DMS 273 (cell line): ENCODE results near the gene HAUS3.
A peak's percentile ranks its signal among the peaks of the same experiment; 100 is the strongest.
"Not testable (repeated sequence)": the region's sequence is repeated elsewhere in the genome, so short reads cannot be mapped to it uniquely, and the experiment has no call there.

Experiments used
- DNase-seq: peaks from one replicate; lab custom pipeline; 2025; ENCODE audit not compliant: unreplicated experiment; lab: John Stamatoyannopoulos, UW

HAUS3 gene

DNA sequence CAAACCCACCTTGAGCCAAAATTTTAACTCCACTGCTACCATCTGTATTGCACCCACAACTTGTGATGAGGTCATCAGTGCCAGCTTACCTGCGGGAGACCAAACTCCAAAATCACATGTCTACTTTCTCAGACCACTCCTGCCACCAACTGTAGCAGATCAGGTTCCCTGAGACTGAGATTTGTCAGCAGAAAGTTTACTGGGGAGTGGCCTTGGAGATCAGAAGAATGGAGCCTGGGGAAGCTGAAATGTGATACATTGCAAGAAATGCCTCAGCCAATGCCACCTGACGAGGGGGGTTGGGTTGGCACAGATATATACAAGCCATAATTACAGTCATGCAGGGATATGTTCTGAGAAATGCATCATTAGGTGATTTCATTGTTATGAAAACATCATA, 19.1 kb downstream of the HAUS3 start:
- no peak for DNase-seq

DNA sequence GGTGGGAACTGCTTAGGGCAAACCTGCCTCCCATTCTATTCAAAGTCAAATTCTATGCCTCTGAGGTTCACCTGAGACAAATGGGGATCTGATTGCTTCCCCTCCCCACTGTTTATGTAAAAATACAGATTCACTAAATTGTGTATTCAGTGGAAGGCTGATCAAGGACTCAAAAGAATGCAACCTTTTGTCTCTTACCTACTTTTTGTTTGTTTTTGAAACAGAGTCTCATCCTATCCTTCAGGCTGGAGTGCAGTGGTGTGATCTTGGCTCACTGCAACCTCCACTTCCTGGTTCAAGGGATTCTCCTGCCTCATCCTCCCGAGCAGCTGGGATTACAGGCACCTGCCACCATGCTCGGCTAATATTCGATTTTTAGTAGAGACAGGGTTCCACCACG, 20.5 kb downstream of the HAUS3 start:
- not testable (repeated sequence) for DNase-seq

DNA sequence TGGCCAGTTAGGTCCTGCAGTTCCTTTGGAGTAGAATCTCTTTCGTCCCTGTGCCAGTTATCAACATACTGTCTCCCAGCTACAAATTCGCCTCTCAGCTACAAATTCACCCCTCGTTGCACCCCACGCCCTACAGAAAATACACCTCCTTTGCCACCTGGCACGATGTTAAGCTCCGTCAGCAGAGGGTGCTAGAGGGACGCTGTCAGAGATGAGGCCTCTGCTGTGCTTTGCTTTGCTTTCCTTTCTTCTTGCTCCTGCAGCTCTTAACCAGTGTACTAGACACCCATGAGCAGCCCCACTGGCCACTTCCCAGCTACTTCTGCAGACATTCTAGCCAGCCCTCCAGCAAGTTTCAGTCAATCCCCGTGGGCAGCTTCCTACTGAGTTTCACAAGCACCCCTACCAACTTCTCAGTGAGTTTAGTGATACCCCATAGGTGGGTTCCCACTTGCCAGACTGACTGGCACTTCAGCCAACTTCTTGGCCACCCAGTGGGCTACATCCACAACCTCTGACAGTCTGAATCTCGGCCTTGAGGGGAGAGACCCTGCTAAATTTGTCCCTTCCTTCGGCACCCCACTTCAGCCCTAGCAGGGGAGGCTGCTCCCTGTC, 21.8 kb downstream of the HAUS3 start:
- DNase-seq: peak; percentile 81

DNA sequence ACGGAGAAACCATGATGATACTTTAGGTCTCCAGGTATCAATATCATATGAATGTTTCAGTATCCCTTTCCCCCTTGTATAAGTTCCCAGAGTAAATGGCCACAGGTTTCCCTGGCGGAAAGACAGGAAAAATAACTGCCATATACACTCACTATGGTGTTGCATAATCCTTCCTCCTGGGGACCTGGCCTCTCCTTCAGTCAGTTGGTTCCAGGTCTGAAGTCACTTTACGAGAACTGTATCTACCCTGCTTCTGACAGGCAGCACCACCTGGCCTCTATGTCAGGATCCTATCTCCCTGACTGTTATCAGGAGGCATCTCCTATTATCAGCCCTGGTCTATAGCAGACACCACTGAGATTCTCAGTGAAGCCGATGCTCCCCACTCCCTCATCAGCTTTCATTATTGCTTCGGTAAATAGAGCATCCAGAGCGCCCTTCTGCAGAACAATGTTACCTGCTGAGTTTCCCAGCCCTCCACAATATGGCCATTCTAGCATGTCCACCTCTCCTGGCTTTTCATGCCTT, 22.6 kb downstream of the HAUS3 start:
- no peak for DNase-seq

DNA sequence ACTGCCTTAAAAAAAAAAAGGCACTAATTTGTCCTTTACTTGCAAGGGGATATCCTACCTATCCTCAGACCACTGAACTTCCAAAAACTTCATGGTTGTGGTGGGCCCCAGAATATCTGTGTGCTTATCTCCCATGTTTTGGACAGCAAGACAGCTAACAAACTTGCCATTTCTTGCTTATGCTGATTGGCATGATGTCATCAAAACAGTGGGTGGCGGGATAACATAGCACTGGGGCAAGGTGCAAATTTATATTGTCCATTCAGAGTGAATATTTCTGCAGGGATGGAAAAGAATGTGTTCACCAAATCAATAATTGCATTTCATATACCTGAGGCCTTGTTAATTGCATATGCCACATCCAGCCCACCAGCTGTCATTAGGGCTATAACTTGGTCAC, 23.5 kb downstream of the HAUS3 start:
- no peak for DNase-seq

DNA sequence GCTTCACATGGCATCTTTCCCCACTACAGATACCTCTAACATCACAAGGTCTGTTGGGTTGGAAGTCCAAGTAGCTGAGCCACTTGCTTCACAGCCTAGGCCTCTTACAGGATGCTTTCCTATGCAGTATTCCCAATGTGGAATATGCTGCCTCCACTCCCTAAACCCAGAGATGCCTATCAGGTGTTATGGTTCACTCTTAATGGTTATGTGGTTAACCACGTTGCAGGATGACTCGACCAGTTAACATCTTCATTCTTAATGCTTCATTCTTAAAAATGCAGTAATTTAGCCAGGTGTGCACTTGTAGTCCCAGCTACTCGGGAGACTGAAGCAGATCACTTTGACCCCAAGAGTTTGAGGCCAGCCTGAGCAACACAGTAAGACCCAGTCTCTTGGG, 24.2 kb downstream of the HAUS3 start:
- no peak for DNase-seq

DNA sequence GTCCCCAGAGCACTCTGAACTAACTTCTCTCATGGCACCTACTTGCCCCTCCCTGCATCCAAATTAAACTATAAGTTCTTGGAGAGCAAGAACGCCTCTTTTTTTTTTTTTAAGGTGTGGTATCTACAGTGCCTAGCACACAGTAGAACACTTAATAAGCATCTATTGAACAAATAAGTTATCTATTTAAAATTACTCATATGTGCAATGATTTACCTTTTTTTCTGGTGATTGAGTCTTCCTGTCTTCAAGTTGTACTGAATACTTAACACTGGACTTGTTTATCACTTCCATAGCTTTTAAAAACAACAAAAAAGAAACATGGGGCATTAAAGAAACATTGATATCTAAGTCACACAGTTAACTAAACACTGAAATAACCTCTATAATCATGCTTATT, 29.1 kb downstream of the HAUS3 start:
- no peak for DNase-seq

DNA sequence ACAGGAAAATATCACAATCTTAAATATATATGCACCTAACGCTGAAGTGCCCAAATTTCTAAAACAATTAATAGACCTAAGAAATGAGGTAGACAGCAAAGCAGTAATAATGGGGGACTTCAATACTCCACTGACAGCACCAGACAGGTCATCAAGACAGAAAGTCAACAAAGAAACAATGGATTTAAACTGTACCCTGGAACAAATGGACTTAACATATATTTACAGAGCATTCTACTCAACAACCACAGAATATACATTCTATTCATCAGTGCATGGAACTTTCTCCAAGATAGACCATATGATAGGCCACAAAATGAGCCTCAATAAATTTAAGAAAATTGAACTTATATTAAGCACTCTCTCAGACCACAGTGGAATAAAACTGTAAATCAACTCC, 39.1 kb downstream of the HAUS3 start:
- not testable (repeated sequence) for DNase-seq

DNA sequence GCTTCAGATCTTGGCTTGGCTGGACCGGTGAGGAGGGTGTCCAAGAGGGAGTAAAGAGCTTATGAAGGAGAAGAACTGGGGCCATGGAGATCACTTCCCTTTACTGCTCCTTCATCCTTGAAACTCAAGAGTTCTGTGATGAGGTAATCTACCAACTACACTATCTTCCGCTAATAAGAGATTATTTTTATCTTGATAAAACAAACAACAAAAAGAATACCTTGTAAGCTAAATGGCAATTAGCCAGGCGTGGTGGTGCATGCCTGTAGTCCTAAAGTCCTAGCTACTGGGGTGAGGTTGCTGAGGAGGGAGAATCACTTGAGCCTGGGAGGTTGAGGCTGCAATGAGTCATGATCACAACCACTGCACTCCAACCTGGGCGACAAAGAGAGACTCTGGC, 47.4 kb downstream of the HAUS3 start:
- DNase-seq: no peak

DNA sequence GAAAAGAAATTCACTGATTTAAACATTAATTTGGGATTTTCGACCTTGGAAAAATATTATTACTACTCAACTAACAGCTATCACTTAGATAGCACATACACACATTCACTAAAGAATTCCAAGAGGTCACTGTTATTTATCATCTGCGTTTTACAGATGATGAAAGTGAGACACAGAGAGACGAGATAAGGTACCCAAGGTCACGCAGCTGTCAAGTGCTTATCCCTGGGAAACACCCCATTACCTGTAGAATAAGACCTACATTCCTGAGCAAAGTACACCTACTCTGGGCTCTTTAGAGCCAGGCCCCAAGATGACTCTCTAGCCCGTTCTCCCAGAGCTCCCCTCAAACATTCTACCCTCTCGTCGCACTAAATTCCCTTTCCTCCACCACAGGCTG, 48.6 kb downstream of the HAUS3 start:
- DNase-seq: no peak

DNA sequence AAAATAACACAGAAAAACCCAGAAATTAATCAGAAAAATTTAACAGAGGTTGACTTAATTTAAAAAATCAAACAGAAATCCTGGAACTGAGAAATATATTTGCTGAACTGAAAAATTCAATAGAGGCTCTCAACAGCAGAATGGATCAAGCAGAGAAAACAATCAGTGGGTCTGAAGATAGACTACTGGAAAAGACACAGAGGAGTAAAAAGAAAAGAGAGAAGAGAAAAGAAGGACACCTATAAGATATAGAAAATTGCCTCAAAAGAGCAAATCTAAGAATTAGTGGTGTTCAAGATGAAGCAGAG, 55.1 kb downstream of the HAUS3 start:
- DNase-seq: no peak

DNA sequence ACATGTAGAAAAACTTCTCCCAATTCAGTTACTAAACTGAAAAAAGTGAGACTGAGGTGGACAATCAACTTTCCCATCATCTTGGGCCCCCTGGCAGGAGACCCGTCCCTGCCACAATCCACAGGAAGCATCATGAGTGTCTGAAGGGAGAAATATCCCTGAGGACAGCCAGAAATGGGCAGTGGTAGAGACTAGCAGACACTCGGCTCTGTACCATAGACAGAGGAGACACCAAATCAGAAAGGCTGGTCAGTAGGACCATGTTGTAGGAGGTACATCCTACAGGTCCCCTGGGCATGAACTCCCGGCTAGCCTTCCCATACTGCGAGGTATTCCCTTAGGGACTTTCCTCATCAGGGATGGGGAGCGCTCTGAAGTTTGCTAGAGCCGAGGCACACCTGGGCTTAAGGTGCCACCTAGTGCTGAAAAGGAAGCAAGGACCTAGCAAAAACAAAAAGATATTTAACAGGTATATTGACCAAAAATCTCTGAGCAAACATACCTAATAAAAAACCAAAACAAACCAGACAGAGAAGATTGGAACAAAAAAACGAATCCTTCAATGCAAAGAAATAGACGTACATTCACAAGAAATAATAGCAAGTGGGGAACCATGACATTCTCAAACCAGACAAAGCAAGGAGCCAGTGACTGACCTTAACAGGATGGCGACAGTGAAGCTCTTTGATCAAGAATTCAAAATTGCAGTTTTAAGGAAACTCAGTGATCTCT, 55.6 kb downstream of the HAUS3 start:
- peak; percentile 44 for DNase-seq

DNA sequence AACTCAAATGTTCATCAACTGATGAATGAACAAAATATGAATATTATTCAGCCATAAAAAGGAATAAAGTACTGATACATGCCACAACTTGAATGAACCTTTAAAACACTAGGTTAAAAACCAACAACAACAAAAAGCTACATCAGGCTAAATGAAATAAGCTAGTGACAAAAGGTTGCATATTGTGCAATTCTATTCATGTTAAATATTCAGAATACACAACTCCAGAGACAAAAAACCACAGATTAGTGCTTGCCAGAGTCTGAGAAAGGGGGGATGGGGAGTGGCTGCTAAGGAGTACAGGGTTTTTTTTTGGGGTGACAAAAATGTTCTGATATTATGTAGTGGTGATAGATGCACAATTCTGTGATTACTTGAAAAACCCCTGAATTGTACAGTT, 58.5 kb downstream of the HAUS3 start:
- DNase-seq: no peak

DNA sequence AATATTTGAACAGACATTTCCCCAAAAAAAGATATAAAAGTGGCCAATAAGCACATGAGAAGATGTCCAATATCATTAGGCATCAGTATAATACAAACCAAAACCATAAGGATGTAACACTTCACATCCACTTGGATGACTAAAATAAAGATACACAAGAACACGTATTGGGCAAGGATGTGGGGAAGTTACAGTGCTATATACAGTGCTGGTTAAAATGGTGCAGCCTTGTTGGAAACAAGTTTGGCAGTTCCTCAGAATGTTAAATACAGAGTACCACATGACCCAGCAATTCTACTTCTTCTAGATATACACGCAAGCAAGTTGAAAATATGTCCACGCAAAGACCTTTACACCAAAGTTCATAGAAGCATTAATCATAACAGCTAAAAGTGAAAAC, 58.9 kb downstream of the HAUS3 start:
- DNase-seq: no peak

DNA sequence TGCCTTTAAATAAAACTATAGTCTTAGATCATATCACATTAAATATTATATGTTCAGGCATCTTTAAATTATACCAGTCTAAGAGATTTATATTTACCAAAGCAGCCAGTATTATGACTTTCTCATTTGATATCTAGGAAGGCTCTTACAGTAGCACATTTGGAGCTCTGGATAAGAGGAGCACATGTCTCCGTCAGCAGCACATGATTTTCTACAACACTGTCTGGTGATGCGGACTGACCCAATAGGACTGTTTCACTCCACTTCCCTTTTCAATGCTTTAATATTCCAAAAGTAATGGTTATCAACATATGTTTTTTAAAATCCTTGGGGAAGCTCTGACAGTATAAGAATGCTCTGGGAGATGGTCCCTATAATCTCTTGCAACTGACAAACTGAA, 61.5 kb downstream of the HAUS3 start:
- no peak for DNase-seq

DNA sequence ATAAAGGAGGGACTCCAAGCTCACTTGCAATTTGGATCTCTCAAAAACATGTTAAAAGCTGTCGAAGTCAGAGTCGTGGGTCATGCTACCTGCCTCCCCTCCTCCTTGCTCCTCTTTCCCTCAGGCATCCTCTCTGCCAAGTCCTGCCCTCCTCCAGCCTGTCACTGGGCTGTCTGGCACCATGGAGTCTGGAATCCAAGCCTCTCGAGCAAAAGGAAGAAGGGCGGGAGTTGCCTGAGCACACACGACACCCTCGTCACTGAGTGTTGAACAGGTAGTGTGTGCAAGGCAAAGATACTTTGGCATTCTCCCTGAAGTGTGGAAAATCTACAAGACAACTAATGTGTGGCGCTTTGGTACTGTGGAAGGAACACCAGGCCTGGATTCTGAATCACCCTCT, 62.2 kb downstream of the HAUS3 start:
- DNase-seq: no peak

DNA sequence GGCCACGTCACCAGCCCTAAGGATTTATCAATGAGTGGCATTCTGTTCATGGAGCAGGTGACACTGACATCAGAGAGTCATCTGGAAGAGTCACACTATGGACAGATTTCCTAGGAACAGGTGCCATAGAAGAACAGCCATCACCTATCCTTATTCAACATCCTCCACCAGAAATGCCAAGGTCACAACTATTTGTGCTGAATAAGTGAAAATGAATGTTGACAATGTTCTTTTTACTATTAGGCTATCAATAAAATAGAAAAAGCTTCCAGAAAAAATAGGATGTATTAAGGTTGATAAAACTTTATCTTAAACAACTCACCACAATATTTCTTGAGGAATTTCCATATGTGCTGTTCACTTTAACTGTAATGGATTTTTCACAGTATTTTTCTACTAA, 62.9 kb downstream of the HAUS3 start:
- DNase-seq: no peak
